WTC11 (cell line): Measurements from ENCODE around the gene HMGCS2. TPM values are rescaled to one million over a fixed set of nuclear protein-coding genes. Genes with fewer than 3 reads are reported as not detected.

Experiments used
- ATAC-seq: fragments of 200-7000 bp; cut with Tn5 transposase; 2 replicates; pipeline ENCODE4 v1.10.0; 2021; ENCODE audit warnings: mild to moderate bottlenecking, moderate library complexity
- CTCF ChIA-PET: fragments of 300-600 bp; sonication (Branson Sonifier 250); formaldehyde crosslinking; loops from one replicate; lab custom pipeline; 2021; ENCODE audit warnings: antibody characterized with exemption; lab: Charles Lee
- POLR2A ChIA-PET: fragments of 350-600 bp; sonication (Branson Sonifier 250); formaldehyde crosslinking; loops from one replicate; lab custom pipeline; 2021; ENCODE audit warnings: antibody characterized with exemption; lab: Charles Lee
- DNase-seq: peaks from one replicate; pipeline ENCODE4 v3.0.0; 2021; ENCODE audit warnings: low spot score
- H3K27ac Mint-ChIP-seq: 2 replicates; pipeline ENCODE4 v1.8.0; 2021; ENCODE audit warnings: mixed read lengths
- H3K27me3 Mint-ChIP-seq: 2 replicates; pipeline ENCODE4 v1.8.0; 2021; ENCODE audit warnings: low read depth, mild to moderate bottlenecking, moderate library complexity, mixed read lengths
- H3K36me3 Mint-ChIP-seq: 2 replicates; pipeline ENCODE4 v1.8.0; 2021; ENCODE audit warnings: mixed read lengths
- H3K4me1 Mint-ChIP-seq: 2 replicates; pipeline ENCODE4 v1.8.0; 2022; ENCODE audit warnings: mixed read lengths
- H3K4me3 Mint-ChIP-seq: 2 replicates; pipeline ENCODE4 v1.8.0; 2021; ENCODE audit warnings: mild to moderate bottlenecking, moderate library complexity, mixed read lengths
- H3K9me3 Mint-ChIP-seq: 2 replicates; pipeline ENCODE4 v1.8.0; 2021; ENCODE audit warnings: mixed read lengths
- CBFB ChIP-seq: sonication (generic); formaldehyde crosslinking; IDR thresholded peaks from 2 replicates; pipeline ENCODE4 v1.8.1; 2022; ENCODE audit warnings: mild to moderate bottlenecking, low read depth, missing genetic modification reagents
- CDX4 ChIP-seq: fragments of 250-450 bp; sonication (Bioruptor Pico); IDR thresholded peaks from 2 replicates; pipeline ENCODE4 v1.9.0; 2021; ENCODE audit warnings: moderate library complexity, mild to moderate bottlenecking, inconsistent platforms, borderline replicate concordance
- GTF2I ChIP-seq: fragments of 250-450 bp; sonication (Bioruptor Pico); conservative IDR thresholded peaks from 2 replicates; pipeline ENCODE4 v1.4.0; 2021; ENCODE audit warnings: mild to moderate bottlenecking
- IRF2 ChIP-seq: sonication (generic); formaldehyde crosslinking; IDR thresholded peaks from 2 replicates; pipeline ENCODE4 v1.8.0; 2022; ENCODE audit warnings: low read depth, missing genetic modification reagents, borderline replicate concordance
- NR1H2 ChIP-seq: sonication (generic); formaldehyde crosslinking; IDR thresholded peaks from 2 replicates; pipeline ENCODE4 v1.9.0; 2021; ENCODE audit warnings: mild to moderate bottlenecking, moderate library complexity, missing genetic modification reagents
- SMAD3 ChIP-seq: sonication (generic); formaldehyde crosslinking; IDR thresholded peaks from 2 replicates; pipeline ENCODE4 v1.8.0; 2022; ENCODE audit warnings: missing genetic modification reagents, mild to moderate bottlenecking, borderline replicate concordance
- TCF7 ChIP-seq: sonication (generic); formaldehyde crosslinking; IDR thresholded peaks from 2 replicates; pipeline ENCODE4 v1.8.0; 2022; ENCODE audit warnings: mild to moderate bottlenecking, low read depth, missing genetic modification reagents, moderate library complexity
- ZNF263 ChIP-seq: sonication (generic); formaldehyde crosslinking; IDR thresholded peaks from 2 replicates; pipeline ENCODE4 v1.8.1; 2022; ENCODE audit warnings: low read depth, mild to moderate bottlenecking, moderate library complexity, missing genetic modification reagents
- ZNF281 ChIP-seq: sonication (generic); formaldehyde crosslinking; IDR thresholded peaks from 2 replicates; pipeline ENCODE4 v1.8.0; 2023; ENCODE audit warnings: mild to moderate bottlenecking, missing genetic modification reagents
- total RNA-seq: library from RNA; stranded (reverse); gene quantifications from 3 replicates; pipeline ENCODE4 v1.2.3, GENCODE V29; 2021
- TF ChIP-seq, protein P1 (sequence below): fragments of 250-450 bp; sonication (Bioruptor Pico); IDR thresholded peaks from 2 replicates; pipeline ENCODE4 v1.9.0; 2021; ENCODE audit warnings: mild to moderate bottlenecking
- TF ChIP-seq, protein P2 (sequence below): sonication (generic); formaldehyde crosslinking; IDR thresholded peaks from 2 replicates; pipeline ENCODE4 v1.8.0; 2023; ENCODE audit warnings: missing genetic modification reagents
- TF ChIP-seq, protein P3 (sequence below): fragments of 250-450 bp; sonication (Bioruptor Pico); IDR thresholded peaks from 2 replicates; pipeline ENCODE4 v1.9.0; 2021; ENCODE audit warnings: mild to moderate bottlenecking, borderline replicate concordance
- TF ChIP-seq, protein P4 (sequence below): sonication (generic); formaldehyde crosslinking; conservative IDR thresholded peaks from 2 replicates; pipeline ENCODE4 v1.8.1; 2022; ENCODE audit warnings: mild to moderate bottlenecking, missing genetic modification reagents

HMGCS2 gene
- total RNA-seq, 1 experiment from 2014 or later, result 0.24 TPM

- Mint-ChIP-seq H3K27me3 (no peaks in the 10 kb centered on the region), H3K27ac (no peak overlapping the region), H3K9me3 (no peaks in the 10 kb centered on the region), H3K4me3 (no peak overlapping the region), H3K4me1 (no peaks in the 10 kb centered on the region), H3K36me3 (peaks cover 90% of the 10 kb centered on the region)
- CTCF ChIA-PET, result interaction anchor here (0.6 to 1.5 kb wide), 2 partner anchors 10 to 213 kb away, joined by 3 to 6 read pairs; no protein-coding TSS in a partner anchor
- POLR2A ChIA-PET, result interaction anchor here (1.0 kb wide), 1 partner anchor 17 kb away, joined by 3 read pairs; no protein-coding TSS in a partner anchor
- no peak for DNase-seq
- TF ChIP-seq ZNF281 (CRISPR knock-in tag) (no peak), TCF7 (CRISPR knock-in tag) (no peak), NR1H2 (CRISPR knock-in tag) (no peak), CDX4 (no peak), ZNF263 (CRISPR knock-in tag) (no peak), GTF2I (CRISPR knock-in tag) (no peak), SMAD3 (CRISPR knock-in tag) (no peak), CBFB (no peak), IRF2 (no peak)
- TF ChIP-seq, protein P1, sequence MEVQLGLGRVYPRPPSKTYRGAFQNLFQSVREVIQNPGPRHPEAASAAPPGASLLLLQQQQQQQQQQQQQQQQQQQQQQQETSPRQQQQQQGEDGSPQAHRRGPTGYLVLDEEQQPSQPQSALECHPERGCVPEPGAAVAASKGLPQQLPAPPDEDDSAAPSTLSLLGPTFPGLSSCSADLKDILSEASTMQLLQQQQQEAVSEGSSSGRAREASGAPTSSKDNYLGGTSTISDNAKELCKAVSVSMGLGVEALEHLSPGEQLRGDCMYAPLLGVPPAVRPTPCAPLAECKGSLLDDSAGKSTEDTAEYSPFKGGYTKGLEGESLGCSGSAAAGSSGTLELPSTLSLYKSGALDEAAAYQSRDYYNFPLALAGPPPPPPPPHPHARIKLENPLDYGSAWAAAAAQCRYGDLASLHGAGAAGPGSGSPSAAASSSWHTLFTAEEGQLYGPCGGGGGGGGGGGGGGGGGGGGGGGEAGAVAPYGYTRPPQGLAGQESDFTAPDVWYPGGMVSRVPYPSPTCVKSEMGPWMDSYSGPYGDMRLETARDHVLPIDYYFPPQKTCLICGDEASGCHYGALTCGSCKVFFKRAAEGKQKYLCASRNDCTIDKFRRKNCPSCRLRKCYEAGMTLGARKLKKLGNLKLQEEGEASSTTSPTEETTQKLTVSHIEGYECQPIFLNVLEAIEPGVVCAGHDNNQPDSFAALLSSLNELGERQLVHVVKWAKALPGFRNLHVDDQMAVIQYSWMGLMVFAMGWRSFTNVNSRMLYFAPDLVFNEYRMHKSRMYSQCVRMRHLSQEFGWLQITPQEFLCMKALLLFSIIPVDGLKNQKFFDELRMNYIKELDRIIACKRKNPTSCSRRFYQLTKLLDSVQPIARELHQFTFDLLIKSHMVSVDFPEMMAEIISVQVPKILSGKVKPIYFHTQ, result no peak
- TF ChIP-seq, protein P2, sequence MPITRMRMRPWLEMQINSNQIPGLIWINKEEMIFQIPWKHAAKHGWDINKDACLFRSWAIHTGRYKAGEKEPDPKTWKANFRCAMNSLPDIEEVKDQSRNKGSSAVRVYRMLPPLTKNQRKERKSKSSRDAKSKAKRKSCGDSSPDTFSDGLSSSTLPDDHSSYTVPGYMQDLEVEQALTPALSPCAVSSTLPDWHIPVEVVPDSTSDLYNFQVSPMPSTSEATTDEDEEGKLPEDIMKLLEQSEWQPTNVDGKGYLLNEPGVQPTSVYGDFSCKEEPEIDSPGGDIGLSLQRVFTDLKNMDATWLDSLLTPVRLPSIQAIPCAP, result no peak
- TF ChIP-seq, protein P3, sequence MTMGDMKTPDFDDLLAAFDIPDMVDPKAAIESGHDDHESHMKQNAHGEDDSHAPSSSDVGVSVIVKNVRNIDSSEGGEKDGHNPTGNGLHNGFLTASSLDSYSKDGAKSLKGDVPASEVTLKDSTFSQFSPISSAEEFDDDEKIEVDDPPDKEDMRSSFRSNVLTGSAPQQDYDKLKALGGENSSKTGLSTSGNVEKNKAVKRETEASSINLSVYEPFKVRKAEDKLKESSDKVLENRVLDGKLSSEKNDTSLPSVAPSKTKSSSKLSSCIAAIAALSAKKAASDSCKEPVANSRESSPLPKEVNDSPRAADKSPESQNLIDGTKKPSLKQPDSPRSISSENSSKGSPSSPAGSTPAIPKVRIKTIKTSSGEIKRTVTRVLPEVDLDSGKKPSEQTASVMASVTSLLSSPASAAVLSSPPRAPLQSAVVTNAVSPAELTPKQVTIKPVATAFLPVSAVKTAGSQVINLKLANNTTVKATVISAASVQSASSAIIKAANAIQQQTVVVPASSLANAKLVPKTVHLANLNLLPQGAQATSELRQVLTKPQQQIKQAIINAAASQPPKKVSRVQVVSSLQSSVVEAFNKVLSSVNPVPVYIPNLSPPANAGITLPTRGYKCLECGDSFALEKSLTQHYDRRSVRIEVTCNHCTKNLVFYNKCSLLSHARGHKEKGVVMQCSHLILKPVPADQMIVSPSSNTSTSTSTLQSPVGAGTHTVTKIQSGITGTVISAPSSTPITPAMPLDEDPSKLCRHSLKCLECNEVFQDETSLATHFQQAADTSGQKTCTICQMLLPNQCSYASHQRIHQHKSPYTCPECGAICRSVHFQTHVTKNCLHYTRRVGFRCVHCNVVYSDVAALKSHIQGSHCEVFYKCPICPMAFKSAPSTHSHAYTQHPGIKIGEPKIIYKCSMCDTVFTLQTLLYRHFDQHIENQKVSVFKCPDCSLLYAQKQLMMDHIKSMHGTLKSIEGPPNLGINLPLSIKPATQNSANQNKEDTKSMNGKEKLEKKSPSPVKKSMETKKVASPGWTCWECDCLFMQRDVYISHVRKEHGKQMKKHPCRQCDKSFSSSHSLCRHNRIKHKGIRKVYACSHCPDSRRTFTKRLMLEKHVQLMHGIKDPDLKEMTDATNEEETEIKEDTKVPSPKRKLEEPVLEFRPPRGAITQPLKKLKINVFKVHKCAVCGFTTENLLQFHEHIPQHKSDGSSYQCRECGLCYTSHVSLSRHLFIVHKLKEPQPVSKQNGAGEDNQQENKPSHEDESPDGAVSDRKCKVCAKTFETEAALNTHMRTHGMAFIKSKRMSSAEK (CRISPR knock-in tag), result no peak
- TF ChIP-seq, protein P4, sequence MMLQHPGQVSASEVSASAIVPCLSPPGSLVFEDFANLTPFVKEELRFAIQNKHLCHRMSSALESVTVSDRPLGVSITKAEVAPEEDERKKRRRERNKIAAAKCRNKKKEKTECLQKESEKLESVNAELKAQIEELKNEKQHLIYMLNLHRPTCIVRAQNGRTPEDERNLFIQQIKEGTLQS (CRISPR knock-in tag), result no peak
- no peak for ATAC-seq
These were observed 35.0 kb downstream of the HMGCS2 start for GRCh38 chr1:119733754-119734153.
